ENCODE measurements around the gene CNOT4.
"Not testable (repeated sequence)": the region's sequence is repeated elsewhere in the genome, so short reads cannot be mapped to it uniquely, and the experiment has no call there.

The CNOT4 gene

DNA sequence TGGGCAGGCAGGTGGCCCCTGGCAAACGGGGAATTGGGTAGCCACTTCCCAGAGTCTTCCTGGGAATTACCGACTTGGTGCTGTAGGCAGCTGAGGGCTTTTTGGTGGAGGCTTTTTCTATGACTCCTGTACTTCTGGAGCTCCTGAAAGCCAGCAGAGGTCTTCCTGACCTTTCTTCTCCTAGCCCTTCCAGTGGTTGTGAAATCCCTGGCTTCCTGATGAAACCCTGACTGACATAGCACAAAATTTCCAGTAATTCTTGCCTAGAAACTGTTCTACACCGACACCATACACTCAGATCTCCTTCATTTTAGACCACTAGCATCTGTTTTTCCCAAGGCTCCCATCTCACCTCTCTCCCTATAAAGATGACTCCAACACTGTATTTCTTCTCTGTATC lies 156.1 kb downstream of the CNOT4 start:
- no peak for DNase-seq

DNA sequence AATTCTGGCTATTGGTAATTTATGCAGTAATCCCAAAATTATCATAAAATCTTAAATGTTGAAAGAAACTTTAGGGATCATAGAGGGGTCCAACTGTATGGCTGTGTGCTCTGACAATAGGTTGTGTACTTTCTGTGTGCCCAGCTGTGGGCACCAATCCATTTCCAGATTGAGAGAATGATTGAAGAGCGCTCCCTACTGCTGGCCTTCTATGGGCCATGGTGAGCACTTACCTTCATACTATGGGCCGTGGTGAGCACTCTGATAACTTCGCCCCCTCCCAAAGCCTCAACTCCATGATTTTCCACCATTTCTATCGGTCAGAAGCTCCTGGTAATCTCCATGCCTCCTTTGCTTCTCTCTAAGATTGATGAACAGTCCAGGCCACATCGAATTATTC lies 157.6 kb downstream of the CNOT4 start:
- no peak for DNase-seq

DNA sequence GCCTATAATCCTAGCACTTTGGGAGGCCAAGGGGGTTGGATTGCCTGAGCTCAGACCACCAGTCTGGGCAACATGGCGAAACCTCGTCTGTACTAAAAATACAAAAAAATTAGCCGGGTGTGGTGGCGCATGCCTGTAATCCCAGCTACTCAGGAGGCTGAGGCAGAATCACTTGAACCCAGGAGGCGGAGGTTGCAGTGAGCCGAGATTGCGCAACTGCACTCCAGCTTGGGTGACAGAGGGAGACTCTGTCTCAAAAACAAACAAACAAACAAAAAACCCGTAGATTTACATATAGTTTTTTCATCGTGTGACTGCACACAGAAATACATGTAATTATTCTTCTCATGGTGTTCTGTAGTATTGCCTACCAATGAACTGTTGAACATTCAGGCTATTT lies 158.8 kb downstream of the CNOT4 start:
- not testable (repeated sequence) for DNase-seq

DNA sequence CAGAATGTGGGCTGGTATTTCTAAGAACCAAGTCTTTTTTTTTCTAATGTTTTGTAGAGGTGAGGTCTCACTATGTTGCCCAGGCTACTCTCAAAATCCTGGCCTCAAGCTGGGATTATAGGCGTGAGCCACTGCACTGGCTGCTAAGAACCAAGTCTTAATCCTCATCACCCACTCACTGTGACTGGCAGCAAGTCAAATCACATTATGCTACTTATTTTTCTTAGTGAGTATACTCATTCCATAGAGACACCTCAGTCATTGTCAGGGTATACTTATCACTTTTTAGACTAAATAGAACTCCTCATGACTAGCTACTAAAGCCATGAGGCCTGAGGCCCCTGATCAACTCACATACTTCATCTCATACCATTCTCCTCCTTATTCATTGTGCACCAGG lies 160.2 kb downstream of the CNOT4 start:
- no peak for DNase-seq

DNA sequence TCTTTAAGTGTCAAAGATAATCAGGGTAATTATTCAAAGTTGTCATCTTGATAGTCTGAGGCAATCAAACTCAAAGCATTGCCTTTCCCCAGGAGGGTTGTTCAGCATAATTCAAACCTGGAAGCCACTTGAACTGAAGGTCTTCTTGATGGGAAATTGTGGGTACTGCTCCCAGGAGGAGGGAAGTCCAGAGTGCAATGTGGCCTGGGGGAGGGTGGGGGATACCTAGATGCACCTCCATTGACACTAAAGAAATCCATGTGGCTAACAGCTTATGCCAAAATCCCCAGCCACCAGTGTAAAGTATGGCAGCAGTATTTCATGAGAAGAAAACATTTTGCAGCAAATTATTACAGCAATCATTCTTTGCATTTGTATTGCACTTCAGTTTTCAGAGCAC lies 161.4 kb downstream of the CNOT4 start:
- DNase-seq = no peak

DNA sequence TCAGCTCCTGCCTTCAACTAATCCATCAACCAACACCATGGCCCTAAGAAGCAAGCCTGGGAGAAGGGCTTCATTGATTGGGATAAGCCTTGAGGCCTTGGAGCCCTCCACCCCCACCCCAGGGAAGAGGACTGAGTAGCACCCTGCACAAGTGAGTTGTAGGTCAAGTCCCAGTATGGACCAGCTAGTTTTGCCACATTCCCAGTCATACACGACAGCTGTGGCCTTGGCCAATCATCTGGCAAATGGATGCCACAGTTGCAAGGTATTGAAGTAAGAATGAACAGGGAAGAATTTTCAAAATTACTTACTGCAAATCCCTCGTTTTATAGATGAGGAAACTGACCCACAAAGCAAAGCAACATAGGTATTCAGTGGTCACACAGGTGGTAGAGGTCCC lies 166.5 kb downstream of the CNOT4 start:
- DNase-seq = no peak

DNA sequence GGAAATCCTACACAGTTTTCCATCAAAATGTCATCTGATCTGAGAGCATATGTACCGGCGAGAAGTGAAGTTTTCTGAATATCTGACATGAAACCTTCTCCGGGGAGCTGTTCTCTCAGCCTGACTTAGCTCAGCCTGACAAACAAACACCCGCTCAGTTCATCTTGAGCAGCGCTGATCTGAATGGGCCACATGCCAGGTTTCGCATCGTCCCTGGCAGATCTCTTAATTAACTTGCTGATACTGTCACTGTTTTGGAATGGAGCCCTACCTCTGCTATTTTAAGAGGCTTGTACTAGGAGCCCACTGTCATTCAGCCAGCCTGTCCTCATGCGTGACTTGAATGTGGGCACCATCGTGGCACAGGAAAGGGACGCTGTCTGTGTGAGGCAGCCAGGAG lies 167.0 kb downstream of the CNOT4 start:
- no peak for DNase-seq

DNA sequence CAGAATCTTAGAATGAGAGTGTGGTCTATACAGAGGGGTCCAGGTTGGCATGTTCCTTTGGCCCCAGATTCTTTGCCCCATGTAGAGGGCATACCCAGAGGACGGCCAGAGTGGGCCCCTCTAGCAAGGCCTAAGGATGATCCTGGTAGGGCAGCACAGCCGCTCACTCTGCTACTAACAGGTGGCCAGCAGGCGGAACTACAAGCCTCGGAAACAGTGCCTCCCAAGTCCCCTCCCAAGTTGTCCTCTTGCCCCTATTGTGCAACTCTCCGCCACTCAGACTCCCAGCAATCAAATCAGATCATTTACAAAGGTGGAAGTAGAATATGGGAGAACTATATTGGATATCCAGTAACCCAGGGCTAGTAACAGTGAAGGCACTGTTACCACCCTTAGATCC lies 168.9 kb downstream of the CNOT4 start:
- DNase-seq = no peak

DNA sequence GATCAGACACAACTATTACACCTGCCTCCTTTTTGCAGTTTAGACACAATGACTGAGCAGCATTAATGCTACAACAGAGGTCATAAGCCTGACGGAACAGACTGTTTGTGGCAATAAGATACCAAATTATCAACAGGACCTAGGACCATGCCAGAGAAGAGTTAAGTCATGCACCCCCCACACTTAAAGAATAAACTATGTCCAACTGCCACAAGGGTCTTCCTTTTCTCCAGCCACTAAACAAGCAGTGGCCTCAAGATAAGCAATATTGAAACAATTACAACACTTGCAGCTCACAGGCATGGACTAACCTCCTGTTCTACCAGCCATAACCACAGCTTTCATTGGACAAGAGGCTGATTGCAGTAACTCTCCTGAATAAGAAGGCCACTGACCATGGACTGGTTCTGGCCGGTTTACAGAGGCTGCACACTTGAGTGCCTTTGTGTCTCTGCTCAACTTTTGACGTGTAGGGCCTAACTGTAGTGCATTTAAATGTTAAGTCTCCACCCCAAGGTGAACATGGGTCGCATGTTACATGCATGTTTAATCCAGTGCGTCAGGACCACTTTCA lies 171.8 kb downstream of the CNOT4 start:
- DNase-seq = no peak

DNA sequence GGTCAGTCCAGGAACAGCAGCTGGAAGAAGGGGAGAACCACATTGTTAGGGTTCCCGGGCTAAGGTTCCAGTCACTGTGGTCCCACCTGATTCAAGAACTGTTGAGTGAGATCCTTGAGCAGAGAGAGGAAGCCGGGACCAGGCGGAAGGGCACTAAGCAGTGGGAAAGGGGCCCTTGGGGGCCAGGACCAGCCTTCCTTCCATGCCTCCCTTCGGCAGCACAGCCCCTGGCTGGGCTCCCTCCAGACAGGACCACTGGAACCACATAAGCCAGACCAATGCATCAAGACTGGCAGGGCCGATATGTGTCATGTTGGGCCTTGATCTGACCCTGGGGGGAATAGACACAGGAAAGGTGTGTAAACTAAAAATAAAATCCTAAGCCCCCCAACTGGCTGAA lies 172.4 kb downstream of the CNOT4 start:
- DNase-seq = no peak

DNA sequence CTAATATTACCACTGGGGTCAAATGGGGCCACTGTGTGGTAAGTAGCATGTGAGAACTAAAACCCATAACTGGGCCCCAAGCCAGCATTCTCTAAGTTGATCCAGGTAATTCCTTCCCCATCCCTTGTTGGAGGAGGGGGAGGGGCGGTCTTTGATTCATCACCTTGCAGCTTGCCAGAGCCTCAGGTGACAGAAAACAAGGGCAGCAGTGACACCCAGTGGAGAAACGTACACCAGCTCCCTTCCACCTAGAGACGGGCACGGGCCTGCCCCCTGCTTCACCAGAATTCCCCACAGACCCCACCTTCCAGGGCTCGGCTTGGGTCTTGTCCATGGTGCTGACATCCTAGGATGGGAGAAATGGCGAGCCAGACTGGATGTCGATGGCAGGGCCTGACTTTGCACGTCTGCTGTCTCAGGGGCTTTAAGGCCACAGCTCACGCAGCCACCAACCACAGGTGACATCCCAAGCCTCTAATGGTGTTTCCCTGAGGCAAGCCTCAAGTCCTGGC lies 174.2 kb downstream of the CNOT4 start:
- peak; percentile 74 for DNase-seq

DNA sequence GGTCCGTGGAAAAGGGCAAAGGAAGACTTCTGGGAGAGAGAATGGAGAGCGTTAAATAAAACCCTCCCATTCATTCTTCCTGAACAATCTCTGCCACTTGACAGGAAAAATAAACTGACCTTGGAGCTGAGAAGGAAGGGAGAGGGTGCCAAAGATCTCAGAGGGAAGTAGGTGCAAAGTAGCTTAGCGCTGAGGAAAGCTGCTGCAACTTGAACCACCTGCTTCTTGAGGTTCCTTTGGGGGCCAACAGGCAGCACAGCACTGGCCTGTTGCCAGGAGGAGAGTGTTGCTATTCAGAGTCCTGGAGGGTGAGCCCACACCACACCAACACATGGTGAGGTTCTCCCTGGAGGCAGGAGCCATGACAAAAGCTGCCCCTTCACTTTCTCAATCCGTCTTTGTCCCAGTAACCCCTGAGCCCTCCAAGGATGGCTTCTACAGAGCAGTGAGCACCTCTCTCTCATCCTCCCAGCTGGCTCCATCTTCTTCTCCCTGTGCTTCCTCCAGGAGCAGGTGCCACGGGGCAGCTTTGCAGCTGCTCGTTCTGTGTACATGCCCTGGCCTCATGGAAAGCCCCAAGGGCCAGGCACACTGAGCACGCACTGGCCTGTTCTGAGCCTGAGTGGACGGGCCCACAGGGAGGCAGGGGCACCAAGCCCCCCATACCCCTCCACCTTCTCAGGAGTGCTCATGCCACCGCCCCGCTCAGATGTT lies 174.9 kb downstream of the CNOT4 start:
- no peak for DNase-seq

DNA sequence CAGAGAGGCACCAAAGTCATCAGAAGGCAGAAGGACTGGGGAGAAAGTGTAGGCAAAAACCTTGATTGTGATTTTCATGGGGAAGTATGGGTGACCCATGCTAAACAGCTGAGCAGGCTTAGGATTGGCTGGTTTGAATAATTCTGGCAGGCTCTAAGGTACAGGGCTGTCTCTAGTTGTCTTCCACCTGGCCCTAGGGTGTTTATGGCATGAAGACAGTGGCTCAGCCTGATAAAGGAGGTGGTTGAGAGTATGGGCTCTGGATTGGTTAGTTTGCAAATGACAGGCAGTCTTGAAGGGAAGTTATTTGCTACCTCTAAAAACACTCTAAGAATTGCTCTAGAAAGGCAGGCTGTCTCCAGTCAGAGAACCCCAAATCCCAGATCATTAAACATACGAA lies 176.0 kb downstream of the CNOT4 start:
- DNase-seq = no peak

DNA sequence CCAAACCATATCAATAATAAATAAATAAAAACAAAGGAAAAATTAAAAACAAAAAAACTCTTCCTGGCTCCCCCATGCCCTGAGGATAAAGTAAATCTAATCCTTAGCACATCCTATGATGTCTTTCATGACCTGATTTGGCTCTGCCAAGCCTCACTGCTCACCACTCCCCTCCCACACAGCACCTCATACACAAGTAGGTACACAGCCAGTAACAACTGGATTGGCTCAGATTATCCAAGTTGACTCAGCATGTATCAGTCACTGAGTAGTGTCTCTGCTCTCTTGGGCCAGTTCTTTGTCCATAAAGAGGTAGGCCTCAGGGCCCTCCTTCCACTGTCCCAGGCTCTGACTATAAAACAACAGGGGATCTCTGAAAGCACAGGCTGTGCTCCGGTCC lies 176.7 kb downstream of the CNOT4 start:
- DNase-seq = no peak

DNA sequence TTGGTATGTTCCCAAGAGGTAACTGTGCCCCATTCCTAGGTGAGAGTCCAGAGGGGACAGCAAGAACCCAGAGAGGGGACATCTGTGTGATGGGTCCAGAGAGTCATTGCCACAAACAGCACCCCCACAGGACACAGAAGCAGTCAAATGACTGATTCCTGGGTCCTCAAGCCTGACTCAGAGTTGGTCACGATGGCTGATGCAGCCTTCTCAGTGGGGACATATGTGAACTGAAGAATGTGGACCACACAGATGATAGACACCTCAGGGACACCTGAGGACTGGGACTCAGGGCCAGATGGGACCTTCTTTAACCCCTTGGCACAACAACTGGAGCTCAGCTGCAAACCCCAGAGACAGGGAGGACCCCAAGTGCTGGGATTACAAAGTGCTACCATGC lies 179.8 kb downstream of the CNOT4 start:
- no peak for DNase-seq

DNA sequence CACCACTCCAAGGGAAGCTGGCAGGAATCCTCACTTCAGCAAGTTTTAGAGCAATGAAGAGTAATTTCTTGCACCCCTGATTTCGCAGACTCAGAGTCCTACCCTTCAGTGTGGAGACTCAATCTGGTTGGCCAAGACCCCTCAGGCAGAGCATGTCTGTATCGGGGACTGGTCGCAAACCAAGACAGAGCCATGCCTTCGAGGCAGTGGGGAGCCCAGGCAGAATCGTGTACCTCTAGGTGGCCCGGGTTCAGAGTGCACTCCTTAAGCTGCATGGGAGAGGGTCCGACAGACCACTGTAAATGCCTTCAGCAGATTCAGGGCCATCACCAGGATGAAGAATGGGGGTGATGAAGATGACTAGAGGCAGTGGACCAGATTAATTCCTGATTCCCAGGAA lies 181.4 kb downstream of the CNOT4 start:
- DNase-seq = no peak

DNA sequence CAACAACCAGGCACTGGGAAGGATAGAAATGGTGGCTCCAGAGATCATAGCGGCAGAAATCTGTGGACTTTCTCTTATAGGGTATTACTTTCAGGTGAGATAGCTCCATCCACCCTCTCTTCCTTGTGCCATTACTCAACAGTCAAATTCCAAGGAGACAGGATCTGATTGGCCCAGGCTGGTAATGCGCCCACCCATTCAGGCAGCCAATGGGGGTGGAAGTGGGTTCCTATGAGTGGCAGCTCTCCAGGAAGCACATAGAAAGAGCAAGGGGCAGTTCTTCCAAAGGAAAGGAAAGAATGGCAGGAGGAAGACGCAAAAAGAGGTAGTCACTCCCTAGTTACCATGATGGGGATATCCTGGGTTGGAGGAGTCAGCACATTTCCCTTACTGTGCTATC lies 181.8 kb downstream of the CNOT4 start:
- no peak for DNase-seq

DNA sequence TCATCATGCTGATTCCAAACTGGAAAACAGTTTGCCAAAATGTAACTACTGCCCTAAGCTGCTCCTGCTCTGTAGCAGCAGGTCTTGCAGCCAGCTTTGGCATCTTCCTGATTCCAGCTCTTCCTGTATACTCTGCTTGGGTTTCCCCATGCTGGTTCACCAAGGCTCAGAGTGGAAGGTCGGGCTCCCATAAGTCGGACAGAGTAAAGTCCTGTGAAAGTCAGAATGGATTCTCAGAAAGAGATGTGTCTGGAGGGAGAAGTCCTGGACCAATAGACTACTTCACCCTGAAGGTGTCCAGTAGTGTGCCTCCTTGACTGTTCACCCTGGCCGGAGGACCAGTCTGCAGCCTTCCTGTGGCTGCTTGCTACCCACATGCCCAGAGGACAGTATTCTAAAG lies 182.4 kb downstream of the CNOT4 start:
- no peak for DNase-seq

DNA sequence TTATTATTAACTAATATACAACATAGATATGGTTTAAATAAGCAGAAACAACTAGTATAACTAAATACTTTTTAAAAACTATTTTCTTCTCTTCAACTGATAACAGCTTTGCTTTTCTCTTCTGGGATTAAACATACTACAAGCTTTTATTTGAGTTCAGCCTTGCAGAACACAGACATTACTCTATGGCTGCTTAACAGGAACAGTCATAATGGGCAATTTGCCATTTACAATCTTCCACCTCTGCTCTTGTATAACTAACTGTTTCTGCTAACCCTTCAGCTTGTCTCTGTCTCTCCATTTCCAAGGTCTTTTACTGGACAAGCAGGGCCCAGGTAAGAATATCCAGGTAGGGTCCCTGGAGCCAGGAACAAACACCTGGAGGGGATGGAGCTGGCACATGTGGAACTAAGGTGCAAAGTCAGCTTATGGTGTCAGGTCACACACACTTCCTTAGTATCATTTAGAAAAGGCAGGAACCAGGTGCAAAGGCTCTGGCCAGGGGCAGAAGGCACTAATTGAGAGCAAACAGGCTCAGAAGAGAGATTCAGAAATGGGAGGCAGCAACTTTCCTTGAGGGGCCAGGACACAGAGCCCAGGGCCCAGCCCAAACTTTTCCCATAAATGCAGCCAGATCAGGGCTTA lies 183.1 kb downstream of the CNOT4 start:
- no peak for DNase-seq

DNA sequence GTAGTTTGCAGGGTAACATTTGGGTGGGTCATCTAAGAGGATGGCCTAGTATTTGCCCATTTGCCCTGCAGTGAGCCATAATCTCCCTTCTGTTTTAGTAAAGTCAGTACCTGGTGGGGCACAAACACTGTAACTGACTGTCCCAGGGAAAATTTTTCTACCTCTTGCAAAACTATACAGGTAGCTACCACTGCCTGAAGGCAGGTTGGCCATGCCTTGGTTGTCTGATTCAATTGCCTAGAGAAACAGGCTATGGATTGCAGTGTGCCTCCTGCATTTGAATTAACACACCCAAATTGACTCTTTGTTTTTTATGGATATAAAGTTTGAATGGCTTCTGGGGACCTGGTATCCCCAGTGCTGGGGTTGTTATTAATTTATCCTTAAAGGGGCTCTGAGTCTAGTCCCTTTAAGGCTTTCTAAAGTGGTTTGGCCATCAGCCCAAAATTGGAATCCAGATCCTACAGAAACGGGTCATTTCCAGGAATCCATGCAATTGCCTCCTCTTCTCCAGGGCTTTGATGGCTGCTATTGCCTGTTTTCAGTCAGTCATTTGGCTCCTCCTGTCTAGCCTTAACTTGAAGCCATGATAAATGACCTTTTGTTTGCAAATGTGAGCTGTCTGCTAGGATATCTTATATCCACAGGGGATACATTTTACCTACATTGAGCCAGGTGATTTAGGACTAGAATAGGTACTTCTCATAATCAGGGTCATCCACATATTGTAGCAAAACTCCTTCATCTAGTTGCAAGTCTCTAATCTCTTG lies 187.1 kb downstream of the CNOT4 start:
- no peak for DNase-seq

DNA sequence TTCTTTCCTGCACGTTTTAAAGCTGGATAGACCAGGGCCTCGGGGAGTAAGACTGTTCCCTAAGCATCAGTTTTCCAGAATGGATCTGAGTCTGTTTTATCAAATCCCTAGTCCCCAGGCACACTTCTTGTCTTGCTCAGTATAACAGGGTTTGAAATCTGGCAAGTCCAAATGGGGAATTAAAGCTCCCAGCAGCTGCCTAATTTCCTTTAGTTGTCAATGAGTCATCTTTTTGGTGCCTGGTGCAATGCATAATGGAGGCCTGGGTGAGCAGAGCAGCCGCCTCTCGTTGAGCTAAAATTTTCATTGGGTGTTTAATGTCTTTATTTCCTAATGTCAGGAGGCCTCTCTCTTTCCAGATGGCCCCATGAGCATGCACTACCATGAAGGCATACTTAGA lies 188.3 kb downstream of the CNOT4 start:
- no peak for DNase-seq

DNA sequence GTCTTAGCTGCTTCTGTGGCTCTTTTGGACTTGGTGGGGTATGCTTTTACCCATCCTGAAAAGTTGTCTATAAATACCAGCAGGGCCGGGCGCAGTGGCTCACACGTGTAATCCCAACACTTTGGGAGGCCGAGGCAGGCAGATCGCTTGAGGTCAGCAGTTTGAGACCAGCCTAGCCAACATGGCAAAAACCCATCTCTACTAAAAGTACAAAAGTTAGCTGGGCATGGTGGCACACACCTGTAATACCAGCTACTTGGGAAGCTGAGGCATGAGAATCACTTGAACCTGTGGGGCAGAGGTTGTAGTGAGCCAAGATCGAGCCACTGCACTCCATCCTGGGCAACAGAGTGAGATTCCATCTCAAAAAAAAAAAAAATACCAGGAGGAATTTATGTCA lies 188.9 kb downstream of the CNOT4 start:
- DNase-seq = not testable (repeated sequence)

DNA sequence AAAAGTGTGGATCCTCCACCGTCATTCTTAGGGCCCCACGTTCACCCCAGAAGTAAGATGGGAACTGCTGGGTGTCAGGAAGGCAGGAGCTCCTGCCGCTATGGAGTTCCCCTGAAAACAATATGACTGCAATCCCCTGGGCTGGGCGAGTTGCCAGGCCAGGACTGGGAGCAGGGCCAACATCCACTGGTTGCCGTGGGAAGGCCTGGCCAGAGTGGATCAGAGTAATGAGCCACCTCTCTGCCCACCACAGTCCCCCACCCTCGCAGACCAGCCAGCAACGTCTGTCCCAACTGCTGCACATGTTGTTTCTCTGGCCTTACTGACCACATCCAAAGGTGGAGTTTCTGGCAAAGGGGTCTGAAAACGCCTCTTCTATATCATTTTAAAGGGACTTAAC lies 189.6 kb downstream of the CNOT4 start:
- no peak for DNase-seq
